Dermis lymphatic vessel endothelial cell (primary cell): ENCODE measurements around the gene FADS1. TPM values are rescaled to one million over a fixed set of nuclear protein-coding genes. Genes with fewer than 3 reads are reported as not detected.

Experiments
- total RNA-seq: library from RNA; depleted of rRNA; stranded (reverse); fragments of >200 nt; gene quantifications from 2 replicates; pipeline ENCODE4 v1.2.1, GENCODE V29; 2014

FADS1 gene
- total RNA-seq: 18.4 and 29.9 TPM in 2 replicates

DNA sequence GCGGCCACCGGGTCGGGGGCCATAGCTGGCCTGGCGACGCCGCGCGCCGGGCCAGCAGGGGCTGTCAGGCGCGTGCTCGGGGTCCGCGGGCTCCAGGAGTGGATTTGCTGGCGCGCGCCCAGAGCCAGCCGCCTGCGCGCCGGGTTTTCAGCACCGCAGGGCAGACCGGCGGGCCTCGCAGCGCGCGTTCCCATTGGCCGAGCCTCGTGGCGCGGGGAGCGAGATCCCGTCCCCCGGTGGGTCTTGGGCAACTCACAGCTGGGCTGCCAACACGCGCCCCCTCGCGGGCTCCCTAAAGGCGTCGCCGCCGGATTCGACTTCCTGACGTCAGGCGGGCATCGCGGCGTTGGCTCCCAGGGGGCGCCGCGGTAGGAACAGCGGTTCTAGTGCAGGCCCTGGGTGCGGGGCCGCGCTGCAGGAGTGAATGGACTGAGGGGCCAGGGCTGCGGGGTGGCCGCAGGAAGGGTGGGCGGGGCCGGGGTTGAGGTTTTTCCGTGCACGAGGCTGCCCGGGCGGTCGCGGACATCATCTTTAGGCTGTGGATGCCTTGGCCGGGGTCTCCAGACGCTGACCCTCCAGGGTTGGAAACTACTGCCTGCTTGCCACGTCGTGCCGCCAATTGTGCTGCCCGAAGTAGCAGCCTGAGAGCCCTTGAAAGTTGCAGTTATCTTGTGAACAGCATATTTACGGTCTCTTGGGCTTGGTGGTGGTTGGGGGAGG, at the start of gene FADS1:
Gene FADS1 (minus strand): TSS at position 268 of the 720 bp plus-strand sequence. CDS start 74 bp downstream, at position 194.

DNA sequence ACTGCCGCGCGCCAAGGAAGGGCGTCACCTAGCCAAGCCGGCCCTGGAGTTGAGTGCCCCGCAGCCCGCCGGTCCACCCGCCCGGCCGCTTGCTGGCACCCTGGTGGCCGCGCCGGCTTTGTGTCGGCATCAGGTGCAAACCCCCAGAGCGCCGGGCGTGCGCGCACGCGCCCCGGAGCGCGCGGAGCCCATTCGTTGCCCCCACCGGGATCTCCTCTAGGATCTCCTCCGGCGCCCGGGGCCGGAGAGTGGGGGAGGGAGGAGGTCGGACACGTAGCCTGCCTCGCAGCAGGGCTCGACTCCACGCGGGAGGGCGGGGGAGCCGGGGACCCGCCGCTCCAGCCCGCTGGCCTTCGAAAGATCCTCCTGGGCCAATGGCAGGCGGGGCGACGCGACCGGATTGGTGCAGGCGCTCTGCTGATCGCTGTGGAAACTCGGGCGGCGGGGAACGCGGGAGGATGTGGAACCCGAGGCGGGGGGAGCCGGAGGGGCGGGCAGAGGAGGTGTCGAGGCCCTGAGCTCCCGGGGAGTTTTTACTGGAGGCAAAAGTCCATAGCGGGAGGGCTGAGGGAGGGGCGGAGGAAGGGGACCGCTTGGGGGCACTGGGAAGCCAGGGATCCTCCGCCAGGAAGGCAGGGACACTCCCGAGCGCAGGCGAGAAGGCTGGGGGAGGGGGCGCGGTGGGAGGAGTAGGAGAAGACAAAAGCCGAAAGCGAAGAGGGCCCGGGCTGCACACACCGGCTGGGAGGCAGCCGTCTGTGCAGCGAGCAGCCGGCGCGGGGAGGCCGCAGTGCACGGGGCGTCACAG, 11.0 kb upstream of the FADS1 start, which contains the start of gene FADS2:
Gene FADS2 (plus strand): TSS at position 730 of the 808 bp plus-strand sequence. CDS start 91 bp downstream, outside the sequence.

DNA sequence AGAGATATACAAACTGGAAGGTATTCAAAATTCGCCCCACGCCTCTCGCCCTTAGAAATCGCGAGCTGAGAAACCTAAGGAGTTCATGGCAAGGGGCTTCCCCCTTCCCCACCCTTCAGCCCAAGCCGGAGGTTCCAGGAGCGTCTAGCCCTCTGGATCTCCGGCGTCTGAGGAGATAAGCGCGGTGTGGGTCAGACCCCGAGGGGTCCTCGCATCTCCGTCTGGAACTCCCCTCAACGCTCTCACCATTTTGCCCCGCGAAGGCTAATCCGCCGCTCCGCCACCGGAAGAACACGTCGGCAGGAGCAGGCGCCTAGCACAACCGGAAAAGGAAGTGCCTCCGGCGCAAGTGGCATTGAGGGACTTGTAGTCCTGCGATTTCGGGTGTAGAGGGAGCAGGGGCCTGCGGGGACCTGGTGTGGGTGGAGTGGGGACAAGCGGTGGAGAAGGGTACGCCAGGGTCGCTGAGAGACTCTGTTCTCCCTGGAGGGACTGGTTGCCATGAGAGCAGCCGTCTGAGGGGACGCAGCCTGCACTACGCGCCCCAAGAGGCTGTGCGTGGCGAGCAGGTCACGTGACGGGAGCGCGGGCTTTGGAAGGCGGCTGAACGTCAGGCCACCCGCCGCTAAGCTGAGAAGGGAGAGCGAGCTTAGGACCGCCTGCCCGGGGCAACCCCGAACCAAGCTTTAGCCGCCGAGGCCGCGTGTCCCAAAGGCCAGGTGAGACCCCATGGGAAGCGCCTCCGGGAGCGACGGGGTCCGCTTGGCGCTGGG, 24.3 kb downstream of the FADS1 start, which contains the start of the genes FEN1 and TMEM258:
Gene FEN1 (plus strand): TSS at position 602 of the 773 bp plus-strand sequence. CDS start 2,451 bp downstream, outside the sequence.
Gene TMEM258 (minus strand): TSS at position 290 of the 773 bp plus-strand sequence. CDS start 41 bp downstream, at position 249.

DNA sequence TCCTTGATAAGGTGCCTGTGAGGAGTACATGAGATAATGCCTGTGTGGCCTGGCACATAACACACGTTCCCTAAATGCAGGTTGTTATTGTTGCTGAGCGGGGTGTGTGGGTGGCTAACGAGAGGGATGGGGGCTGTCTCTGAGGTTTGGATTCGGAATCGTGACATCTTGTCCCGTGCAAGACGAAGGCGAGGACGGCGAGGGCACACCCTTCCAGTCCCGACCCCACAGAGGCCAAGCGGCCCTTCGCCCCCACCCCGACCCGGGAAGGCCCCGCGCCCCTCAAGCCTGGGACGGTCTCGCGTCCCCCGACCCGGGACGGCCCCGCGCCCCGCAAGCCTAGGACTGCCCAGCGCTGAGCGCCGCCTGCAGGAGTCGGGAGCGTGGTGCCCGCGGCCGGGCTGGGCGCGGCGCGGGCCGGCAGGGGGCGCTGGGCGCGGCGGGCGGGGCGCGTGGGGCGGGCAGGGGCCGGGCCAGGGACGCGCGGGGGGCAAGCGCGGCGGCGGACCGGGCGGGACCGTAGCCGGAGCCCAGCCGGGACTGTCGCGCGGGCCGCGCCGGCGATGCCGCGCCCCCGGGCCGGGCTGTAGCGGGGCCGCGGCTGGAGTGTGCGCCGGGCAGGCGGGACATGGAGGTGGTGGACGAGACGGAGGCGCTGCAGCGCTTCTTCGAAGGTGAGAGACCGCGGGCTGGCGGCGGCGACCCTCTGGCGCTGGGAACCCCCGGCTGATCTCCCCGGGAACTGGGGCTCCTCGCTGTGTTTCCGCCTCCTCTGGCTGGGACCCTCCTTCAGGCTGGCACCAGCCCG, 64.5 kb downstream of the FADS1 start, which contains the start of gene MYRF:
Gene MYRF (plus strand): TSS at position 520 of the 808 bp plus-strand sequence. CDS start 109 bp downstream, at position 629.

Other genes with a start within 250 kb of the FADS1 start
- 0.22 and 0.43 TPM in 2 replicates for gene SYT7, start 235.9 kb downstream of the FADS1 start, total RNA-seq
- 1.6 and 1.7 TPM in 2 replicates for gene DAGLA, start 136.6 kb downstream of the FADS1 start, total RNA-seq
- gene MYRF, start 64.4 kb downstream of the FADS1 start, total RNA-seq: 0.11 and 0.26 TPM in 2 replicates
- 109 and 203 TPM in 2 replicates for gene TMEM258, start 24.4 kb downstream of the FADS1 start, total RNA-seq
- gene FEN1, start 24.1 kb downstream of the FADS1 start, total RNA-seq: 9.6 and 10.7 TPM in 2 replicates
- gene FADS2, start 11.3 kb upstream of the FADS1 start, total RNA-seq: 23.1 and 32.7 TPM in 2 replicates
- 26.9 and 51.1 TPM in 2 replicates for gene FADS3, start 74.5 kb upstream of the FADS1 start, total RNA-seq
- gene RAB3IL1, start 100.6 kb upstream of the FADS1 start, total RNA-seq: 6.3 and 12.2 TPM in 2 replicates
- under 0.01 TPM in 2 replicates for gene BEST1, start 133.3 kb upstream of the FADS1 start, total RNA-seq
- 380 and 579 TPM in 2 replicates for gene FTH1, start 150.6 kb upstream of the FADS1 start, total RNA-seq